ENCODE results near the gene EPDR1.
"Not testable (repeated sequence)": the region's sequence is repeated elsewhere in the genome, so short reads cannot be mapped to it uniquely, and the experiment has no call there.

EPDR1 gene

GRCh38 chr7:37930226-37930948, 9.9 kb downstream of the EPDR1 start:
- DNase-seq = no peak

- no peak for DNase-seq
These were observed 12.1 kb downstream of the EPDR1 start for GRCh38 chr7:37932543-37932942.

- no peak for DNase-seq
These were observed 12.7 kb downstream of the EPDR1 start for GRCh38 chr7:37933018-37933566.

- no peak for DNase-seq
These were observed 22.6 kb downstream of the EPDR1 start for GRCh38 chr7:37942934-37943610.

- peak; percentile 9 to 44 (median 41) for DNase-seq
These were observed 23.7 kb downstream of the EPDR1 start for GRCh38 chr7:37943905-37944736.

- DNase-seq = no peak
These were observed 24.3 kb downstream of the EPDR1 start for GRCh38 chr7:37944737-37945054.

GRCh38 chr7:37945336-37945735, 24.9 kb downstream of the EPDR1 start:
- no peak for DNase-seq

GRCh38 chr7:37947138-37947940, 26.9 kb downstream of the EPDR1 start:
- DNase-seq = no peak

GRCh38 chr7:37947941-37948210, 27.4 kb downstream of the EPDR1 start:
- no peak for DNase-seq

GRCh38 chr7:37952240-37952639, 31.8 kb downstream of the EPDR1 start:
- no peak for DNase-seq

- DNase-seq = not testable (repeated sequence)
These were observed 33.8 kb downstream of the EPDR1 start for GRCh38 chr7:37954217-37954616.

GRCh38 chr7:37956791-37957190, 36.4 kb downstream of the EPDR1 start:
- no peak for DNase-seq

- no peak for DNase-seq
These were observed 37.0 kb downstream of the EPDR1 start for GRCh38 chr7:37957221-37957970.

- no peak for DNase-seq
These were observed 40.0 kb downstream of the EPDR1 start for GRCh38 chr7:37960483-37960882.

- no peak for DNase-seq
These were observed 40.8 kb downstream of the EPDR1 start for GRCh38 chr7:37961251-37961650.

- no peak for DNase-seq
These were observed 43.8 kb downstream of the EPDR1 start for GRCh38 chr7:37964196-37964595.

GRCh38 chr7:37970211-37970610, 49.8 kb downstream of the EPDR1 start:
- no peak for DNase-seq

- DNase-seq = no peak
These were observed 51.1 kb downstream of the EPDR1 start for GRCh38 chr7:37971491-37971890.

- no peak for DNase-seq
These were observed 53.5 kb downstream of the EPDR1 start for GRCh38 chr7:37973915-37974314.

- no peak for DNase-seq
These were observed 54.3 kb downstream of the EPDR1 start for GRCh38 chr7:37974711-37975110.

GRCh38 chr7:37977243-37977642, 56.8 kb downstream of the EPDR1 start:
- DNase-seq = peak; percentile 20 to 45 (median 33)

- DNase-seq = no peak
These were observed 61.2 kb downstream of the EPDR1 start for GRCh38 chr7:37981664-37982063.
